ENCODE measurements around the gene ASB14.

The ASB14 gene

GRCh38 chr3:57261119-57261518 is 31.4 kb downstream of the ASB14 start:
- in situ Hi-C loops (cut with HindIII; ENCODE audit: low sequenced_read_pairs): no loop called here
- TF ChIP-seq CTCF (IDR thresholded peaks at IDR 0.05; ENCODE audit: low read depth, low read length, missing control alignments): no peak
- no peak overlapping the region for H3K4me3 ChIP-seq (ENCODE audit: low read depth, low read length)
- no peak for DNase-seq (ENCODE audit: low read depth)

DNA sequence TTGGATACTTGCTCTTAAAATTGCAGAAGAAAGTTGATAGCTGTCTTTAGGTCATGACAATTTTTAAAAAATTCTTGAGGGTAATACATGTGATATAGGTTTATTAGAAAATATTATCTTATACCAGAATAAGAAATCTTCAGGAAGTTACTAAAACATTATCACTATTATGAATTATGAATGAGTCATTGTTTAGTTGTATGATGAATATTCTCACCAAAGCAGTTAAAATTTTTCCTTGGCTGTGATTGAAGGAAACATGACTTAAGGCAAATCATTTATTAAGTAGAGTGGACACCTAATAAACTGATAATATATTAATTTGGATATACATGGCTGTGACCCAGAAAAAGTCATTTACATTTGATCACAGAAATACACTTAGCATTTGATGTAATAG is 34.8 kb downstream of the ASB14 start:
- no peak for DNase-seq (ENCODE audit: low read depth)
- H3K4me3 ChIP-seq (ENCODE audit: low read depth, low read length): no peak overlapping the region
- in situ Hi-C loops (cut with HindIII; ENCODE audit: low sequenced_read_pairs): no loop called here
- no peak for TF ChIP-seq CTCF (IDR thresholded peaks at IDR 0.05; ENCODE audit: low read depth, low read length, missing control alignments)

- in situ Hi-C loops (cut with HindIII; ENCODE audit: low sequenced_read_pairs): no loop called here
- H3K4me3 ChIP-seq (ENCODE audit: low read depth, low read length): no peak overlapping the region
- DNase-seq (ENCODE audit: low read depth): no peak
- no peak for TF ChIP-seq CTCF (IDR thresholded peaks at IDR 0.05; ENCODE audit: low read depth, low read length, missing control alignments)
Measured at GRCh38 chr3:57256844-57257243, 35.6 kb downstream of the ASB14 start.

DNA sequence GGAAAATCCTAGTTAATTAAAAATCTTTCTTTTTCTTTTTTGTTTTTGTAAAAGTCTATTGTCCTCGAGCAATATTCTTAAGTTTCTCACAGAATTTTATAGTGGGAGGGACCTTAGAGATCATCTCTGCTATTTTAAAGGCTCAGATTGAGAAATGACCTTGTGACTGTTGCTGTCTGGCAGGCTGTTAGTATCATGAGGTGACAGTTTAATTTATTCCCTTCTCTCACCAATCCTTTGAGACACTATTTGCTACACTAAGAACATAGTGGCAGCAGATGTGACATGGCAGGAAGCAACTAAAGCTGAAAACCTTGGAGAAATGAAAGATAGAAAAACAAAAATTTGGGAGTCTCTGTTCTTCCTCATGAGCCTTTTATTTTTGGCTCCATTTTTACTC is 40.1 kb downstream of the ASB14 start:
- H3K4me3 ChIP-seq (ENCODE audit: low read depth, low read length): no peak overlapping the region
- no peak for TF ChIP-seq CTCF (IDR thresholded peaks at IDR 0.05; ENCODE audit: low read depth, low read length, missing control alignments)
- in situ Hi-C loops (cut with HindIII; ENCODE audit: low sequenced_read_pairs): no loop called here
- DNase-seq (ENCODE audit: low read depth): no peak

DNA sequence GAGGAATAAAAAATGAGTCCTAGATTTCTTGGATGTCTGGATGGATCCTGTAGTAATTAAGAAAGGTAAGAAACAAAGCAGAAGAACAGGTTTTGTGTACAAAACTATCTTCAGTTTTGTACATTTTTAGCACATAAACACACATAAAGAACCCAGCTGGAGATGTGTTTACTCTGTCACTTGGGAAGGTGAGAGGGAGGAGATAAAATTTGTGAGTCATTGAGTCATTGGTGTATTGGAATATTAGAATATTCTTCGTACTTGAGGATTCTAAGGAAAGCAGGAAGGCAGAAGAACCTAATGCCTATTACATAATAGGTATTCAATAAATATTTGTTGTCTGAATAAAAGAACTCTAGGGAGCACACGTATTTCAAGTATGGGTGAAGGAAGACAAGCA is 47.5 kb downstream of the ASB14 start:
- no peak for DNase-seq (ENCODE audit: low read depth)
- H3K4me3 ChIP-seq (ENCODE audit: low read depth, low read length): no peak overlapping the region
- no peak for TF ChIP-seq CTCF (IDR thresholded peaks at IDR 0.05; ENCODE audit: low read depth, low read length, missing control alignments)
- in situ Hi-C loops (cut with HindIII; ENCODE audit: low sequenced_read_pairs): no loop called here

GRCh38 chr3:57234613-57235575 is 57.6 kb downstream of the ASB14 start:
- no peak for TF ChIP-seq CTCF (IDR thresholded peaks at IDR 0.05; ENCODE audit: low read depth, low read length, missing control alignments)
- no peak overlapping the region for H3K4me3 ChIP-seq (ENCODE audit: low read depth, low read length)
- DNase-seq (ENCODE audit: low read depth): no peak
- in situ Hi-C loops (cut with HindIII; ENCODE audit: low sequenced_read_pairs): no loop called here
